GM20431 (cell line): Measurements from ENCODE around the gene ATP2A1.

ENCODE experiments used
- in situ Hi-C: fragments of 300-500 bp; cut with MseI, MboI; formaldehyde crosslinking; loops from one replicate; pipeline ENCODE4 v1.15.0; 2020; ENCODE audit warnings: low sequenced_read_pairs; ENCODE audit not compliant: unreplicated experiment

Gene ATP2A1

GRCh38 chr16:28903344-28904042 is 25.2 kb downstream of the ATP2A1 start:
- in situ Hi-C loops = no loop called here

- in situ Hi-C loops = no loop called here
Observed at GRCh38 chr16:28904363-28904762, 26.1 kb downstream of the ATP2A1 start.

DNA sequence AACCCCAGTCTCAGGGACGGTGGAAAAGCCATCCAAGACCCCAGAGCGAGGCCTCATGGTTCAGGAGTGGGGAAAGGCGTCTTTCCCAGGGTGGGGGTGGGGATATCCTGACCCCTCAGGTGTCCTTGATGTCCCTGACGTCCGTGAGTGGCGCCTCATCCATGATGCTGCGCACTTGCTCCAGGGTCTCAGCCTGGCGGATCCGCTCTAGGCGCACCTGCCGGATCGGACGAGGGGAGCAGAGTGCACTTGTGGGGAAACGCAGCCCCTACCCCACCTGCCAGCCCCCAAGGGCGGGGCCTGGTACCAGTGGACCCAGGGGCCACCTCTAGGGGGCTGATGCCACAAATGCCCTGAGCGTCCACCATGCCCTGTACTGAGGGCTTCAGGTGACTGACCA is 26.5 kb downstream of the ATP2A1 start:
- in situ Hi-C loops = no loop called here

GRCh38 chr16:28905229-28905754 is 27.0 kb downstream of the ATP2A1 start:
- in situ Hi-C loops = no loop called here

GRCh38 chr16:28905800-28906372 is 27.6 kb downstream of the ATP2A1 start:
- in situ Hi-C loops = no loop called here

GRCh38 chr16:28910086-28911031 is 32.1 kb downstream of the ATP2A1 start:
- in situ Hi-C loops = no loop called here

- in situ Hi-C loops = no loop called here
Observed at GRCh38 chr16:28912558-28912957, 34.3 kb downstream of the ATP2A1 start.

- in situ Hi-C loops = no loop called here
Observed at GRCh38 chr16:28913946-28914724, 35.8 kb downstream of the ATP2A1 start.

DNA sequence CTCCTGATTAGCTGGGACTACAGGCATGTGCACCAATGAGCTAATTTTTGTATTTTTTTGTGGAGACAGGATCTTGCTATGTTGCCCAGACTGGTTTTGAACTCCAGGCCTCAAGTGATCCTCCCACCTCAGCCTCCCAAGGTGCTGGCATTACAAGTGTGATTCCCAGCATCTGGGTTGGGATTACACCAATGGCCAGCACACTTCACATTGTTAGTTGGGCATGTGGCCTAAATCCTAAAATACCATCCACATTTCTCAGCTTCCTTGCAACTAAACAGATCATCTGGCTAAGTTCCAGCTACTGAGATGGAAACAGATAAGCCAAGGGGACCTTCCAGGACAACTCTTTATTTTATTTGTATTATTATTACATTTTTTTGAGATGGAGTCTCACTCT is 36.9 kb downstream of the ATP2A1 start:
- in situ Hi-C loops = no loop called here

DNA sequence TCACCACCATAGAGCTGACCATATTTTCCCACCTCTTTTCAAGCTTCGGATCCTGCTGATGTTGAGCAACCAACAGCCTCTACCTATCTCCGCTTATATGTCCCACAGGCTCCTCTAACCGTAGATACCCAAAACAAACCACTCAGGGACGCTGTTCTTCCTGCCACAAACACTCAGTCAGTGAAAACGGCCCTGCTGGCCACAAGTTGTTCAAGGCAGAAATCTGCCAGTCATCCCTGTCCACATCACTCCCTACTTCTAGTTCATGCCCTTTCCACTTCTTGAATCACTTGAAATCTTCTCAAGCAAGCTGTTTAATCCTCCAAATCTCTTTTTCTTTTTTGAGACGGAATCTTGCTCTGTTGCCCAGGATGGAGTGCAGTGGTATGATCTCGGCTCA is 38.8 kb downstream of the ATP2A1 start:
- in situ Hi-C loops = no loop called here

DNA sequence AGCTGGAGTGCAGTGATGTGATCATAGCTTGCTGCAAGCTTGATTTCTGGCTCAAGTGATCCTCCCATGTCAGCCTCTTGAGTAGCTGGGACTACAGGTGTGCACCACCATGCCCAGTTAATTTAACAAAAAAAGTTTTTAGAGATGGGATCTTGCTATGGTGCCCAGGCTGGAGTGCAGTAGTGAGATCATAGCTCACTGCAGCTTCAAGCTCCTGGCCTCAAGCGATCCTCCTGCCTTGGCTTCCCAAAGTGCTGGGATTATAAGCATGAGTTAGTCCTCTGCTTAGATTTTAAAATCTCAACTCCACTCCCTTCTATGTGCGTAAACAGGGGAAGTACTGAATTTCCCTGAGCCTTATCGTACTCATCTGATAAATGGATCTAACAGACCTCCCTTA is 40.4 kb downstream of the ATP2A1 start:
- in situ Hi-C loops = no loop called here

GRCh38 chr16:28923231-28923587 is 44.9 kb downstream of the ATP2A1 start:
- in situ Hi-C loops = loop anchor here (10.0 kb wide), 1 partner anchor 48 kb away; the partner anchor contains the start of gene ATP2A1

DNA sequence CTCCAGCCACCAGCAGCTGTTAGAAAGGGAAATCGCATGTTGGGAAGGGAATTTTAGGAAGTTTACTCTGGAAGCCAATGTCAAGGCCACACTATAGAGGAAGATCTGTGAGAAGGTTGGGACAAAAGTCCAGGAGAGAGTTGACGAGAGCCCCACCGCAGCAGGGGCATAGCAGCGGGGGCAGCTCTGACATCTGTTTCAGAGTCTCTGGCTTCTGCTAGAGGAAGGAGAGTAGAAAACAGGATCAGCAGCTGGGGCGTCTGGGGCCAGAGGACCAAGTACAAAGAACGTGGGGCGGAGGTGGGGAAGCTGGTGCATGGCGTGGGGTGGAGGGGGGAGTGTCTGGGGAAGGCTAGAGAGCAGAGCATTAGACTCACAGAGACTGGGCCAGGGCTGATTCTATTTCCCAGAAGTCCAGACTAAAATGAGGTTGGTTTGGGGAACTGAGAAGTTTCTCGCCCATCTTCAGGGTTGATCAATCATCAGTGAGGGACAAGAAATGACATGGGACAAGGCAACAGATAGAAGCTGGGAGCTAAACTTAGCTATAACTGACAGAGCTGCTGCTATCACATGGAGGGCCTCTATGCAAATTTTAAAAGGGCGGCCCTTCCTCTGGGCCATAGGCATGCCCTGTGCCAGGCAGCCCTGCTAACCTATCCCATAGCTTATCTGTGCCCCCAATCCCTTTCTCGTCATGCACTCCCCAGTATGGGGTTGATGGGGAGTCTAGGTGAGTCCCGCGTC is 45.5 kb downstream of the ATP2A1 start:
- in situ Hi-C loops = loop anchor here (10.0 kb wide), 1 partner anchor 49 kb away; the partner anchor contains the start of gene ATP2A1

- in situ Hi-C loops = loop anchor here (10.0 kb wide), 1 partner anchor 50 kb away; the partner anchor contains the start of gene ATP2A1
Observed at GRCh38 chr16:28924399-28924761, 46.1 kb downstream of the ATP2A1 start.

- in situ Hi-C loops = loop anchor here (10.0 kb wide), 1 partner anchor 50 kb away; the partner anchor contains the start of gene ATP2A1
Observed at GRCh38 chr16:28924762-28925385, 46.6 kb downstream of the ATP2A1 start, which contains the start of gene RABEP2. TSS of gene RABEP2 (minus strand) at chr16:28925238. CDS start at chr16:28925163, 75 bp downstream.

DNA sequence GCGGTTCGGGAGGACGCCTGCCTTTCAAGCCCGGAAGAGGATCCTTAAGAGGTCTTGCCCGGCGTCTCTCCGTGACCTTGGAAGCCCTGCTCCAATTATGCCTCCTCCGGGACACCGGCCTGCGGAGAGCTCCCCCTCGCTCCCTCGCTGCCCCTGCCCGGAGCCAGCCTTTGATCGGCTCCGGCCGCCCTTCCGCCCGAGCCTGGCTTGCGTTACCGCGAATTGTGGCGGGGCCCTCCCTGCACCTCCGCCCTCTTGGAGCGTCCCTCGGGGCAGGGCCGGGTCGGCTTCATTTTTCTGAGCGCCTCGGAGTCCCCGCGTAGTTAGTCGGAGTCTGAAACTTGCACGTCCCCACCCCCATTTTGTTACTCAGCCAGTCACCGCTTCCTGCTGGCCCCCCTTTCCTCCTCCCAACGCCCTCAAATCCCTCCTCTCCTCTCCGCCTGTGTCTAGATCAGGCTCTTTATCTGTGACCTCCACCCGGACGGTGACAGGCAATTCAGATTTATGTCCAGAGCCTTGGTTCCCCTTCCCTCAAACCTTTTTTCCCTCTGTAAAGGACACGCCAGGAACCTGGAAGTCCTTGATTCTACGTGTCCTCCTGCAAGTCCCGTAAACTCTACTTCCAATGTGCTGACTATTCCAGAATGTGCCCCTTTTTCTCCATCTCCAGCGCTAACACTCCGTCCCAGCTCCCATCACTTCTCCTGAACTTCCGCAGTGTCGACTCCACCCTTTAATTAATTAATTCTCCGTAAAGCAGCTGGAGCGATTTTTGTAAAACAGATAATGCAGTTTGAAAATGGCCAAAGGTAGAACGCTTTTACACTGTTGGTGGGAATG is 47.3 kb downstream of the ATP2A1 start:
- in situ Hi-C loops = loop anchor here (10.0 kb wide), 1 partner anchor 51 kb away; the partner anchor contains the start of gene ATP2A1

GRCh38 chr16:28926284-28926683 is 48.0 kb downstream of the ATP2A1 start:
- in situ Hi-C loops = loop anchor here (10.0 kb wide), 1 partner anchor 51 kb away; the partner anchor contains the start of gene ATP2A1
